ENCODE data around the gene SPATC1L.
"Not testable (repeated sequence)": the region's sequence is repeated elsewhere in the genome, so short reads cannot be mapped to it uniquely, and the experiment has no call there.

The SPATC1L gene

GRCh38 chr21:46145840-46146691, 38.2 kb downstream of the SPATC1L start:
- TF ChIP-seq CTCF (IDR thresholded peaks at IDR 0.05; ENCODE audit: low read depth, low read length): no peak
- H3K4me3 ChIP-seq (ENCODE audit: low read depth, low read length): no peak overlapping the region

GRCh38 chr21:46145159-46145839, 39.0 kb downstream of the SPATC1L start:
- H3K4me3 ChIP-seq (ENCODE audit: low read depth, low read length): no peak overlapping the region
- no peak for TF ChIP-seq CTCF (IDR thresholded peaks at IDR 0.05; ENCODE audit: low read depth, low read length)

GRCh38 chr21:46144464-46145070, 39.7 kb downstream of the SPATC1L start:
- no peak overlapping the region for H3K4me3 ChIP-seq (ENCODE audit: low read depth, low read length)
- TF ChIP-seq CTCF (IDR thresholded peaks at IDR 0.05; ENCODE audit: low read depth, low read length): no peak

- no peak for TF ChIP-seq CTCF (IDR thresholded peaks at IDR 0.05; ENCODE audit: low read depth, low read length)
- no peak overlapping the region for H3K4me3 ChIP-seq (ENCODE audit: low read depth, low read length)
These were observed 41.4 kb downstream of the SPATC1L start for GRCh38 chr21:46142582-46143473.

- H3K4me3 ChIP-seq (ENCODE audit: low read depth, low read length): no peak overlapping the region
- no peak for TF ChIP-seq CTCF (IDR thresholded peaks at IDR 0.05; ENCODE audit: low read depth, low read length)
These were observed 42.3 kb downstream of the SPATC1L start for GRCh38 chr21:46141767-46142581.

- H3K4me3 ChIP-seq (ENCODE audit: low read depth, low read length): not testable (repeated sequence)
These were observed 43.8 kb downstream of the SPATC1L start for GRCh38 chr21:46140352-46141003.
